Left ventricle myocardium superior (tissue), 1 donor: ENCODE data around the gene FXYD5. TPM values are rescaled to one million over a fixed set of nuclear protein-coding genes. Genes with fewer than 3 reads are reported as not detected.
A peak's percentile ranks its signal among the peaks of the same experiment; 100 is the strongest.

Source experiments
- ATAC-seq: fragments of 200-7000 bp; cut with Tn5 transposase; one replicate; pipeline ENCODE4 v1.9.1; 2020; ENCODE audit warnings: mild to moderate bottlenecking, moderate library complexity
- DNase-seq: peaks from one replicate; pipeline ENCODE4 v3.0.0-alpha.2; 2020
- intact Hi-C: fragments of 100-400 bp; cut with micrococcal nuclease; formaldehyde crosslinking; loops from one replicate; pipeline ENCODE4 v1.11.0; 2022
- total RNA-seq: library from RNA; stranded (reverse); fragmentation: NEBNext Ultra II Directional; extraction: Animal tissue kit (Norgen Biotek cat#: 25700); gene quantifications from one replicate; pipeline ENCODE4 v1.2.1, GENCODE V29; 2021
- donor health status: DM: no; HTN: yes; CAD: no; lungs with severe emphysema.

FXYD5 gene
- total RNA-seq, 1 donor from 2014 or later = 21.2 TPM

DNA sequence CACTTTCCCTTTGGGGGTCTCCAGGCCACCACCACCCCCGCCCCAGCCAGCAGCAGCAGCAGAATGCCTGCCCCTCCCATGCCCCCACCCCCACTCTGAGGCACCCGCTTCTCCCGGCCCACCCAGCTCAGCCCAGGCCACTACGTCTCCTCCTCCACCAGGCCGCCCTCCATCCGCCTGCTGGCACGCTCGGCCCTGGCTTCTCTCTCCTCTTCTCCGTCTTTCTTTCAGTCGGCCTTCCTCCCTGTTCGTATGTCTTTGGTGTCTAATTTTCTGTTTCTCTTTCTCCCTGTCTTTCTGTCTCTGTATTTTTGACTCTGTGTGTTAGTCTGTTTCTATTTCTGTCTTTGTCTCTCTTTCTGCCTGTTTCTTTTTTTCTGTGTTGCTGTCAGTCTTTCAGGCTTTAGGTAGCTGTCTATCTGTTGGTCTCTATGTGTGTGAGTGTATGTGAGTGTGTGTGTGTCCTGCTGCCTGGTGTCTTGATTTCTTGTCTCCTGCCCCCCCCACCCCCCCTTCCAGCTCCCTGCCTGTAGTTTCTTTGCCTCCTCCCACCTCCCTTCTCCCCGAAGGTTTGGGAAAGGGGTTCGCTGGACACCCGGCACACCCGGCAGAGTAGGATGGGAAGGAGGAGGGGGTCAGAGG, 19.8 kb upstream of the FXYD5 start, which contains the start of gene LGI4:
Gene LGI4, minus strand, starts transcription at position 459 of the 642 bp plus-strand sequence. Its CDS starts 379 bp downstream, at position 80.
- DNase-seq (no peak), ATAC-seq (no peak)
- intact Hi-C loops = no loop called here

DNA sequence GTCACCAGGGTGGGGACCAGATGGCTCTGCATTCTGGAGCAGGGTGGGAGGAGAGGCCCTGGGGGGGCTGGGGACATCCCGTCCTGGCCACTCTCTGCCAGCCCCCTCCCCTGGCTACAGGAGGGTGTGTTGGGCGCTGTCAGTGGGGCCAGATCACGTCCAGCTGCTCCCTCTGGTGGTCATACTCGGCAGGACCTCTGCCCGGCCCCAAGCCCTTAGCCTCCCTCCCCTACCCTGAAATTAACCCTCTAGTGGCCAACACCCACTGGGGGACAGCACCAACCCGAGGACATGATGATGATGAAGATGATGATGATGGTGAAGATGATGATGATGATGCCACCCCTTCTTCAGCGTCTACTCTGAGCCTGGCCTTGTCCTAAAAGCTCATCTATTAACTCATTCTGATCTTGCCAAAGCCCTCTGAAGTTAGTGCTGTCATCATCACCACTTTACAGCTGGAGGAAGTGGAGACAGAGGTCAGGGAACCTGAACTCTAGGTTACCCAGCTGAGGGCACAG, 19.1 kb upstream of the FXYD5 start:
- ATAC-seq = peak; percentile 46
- intact Hi-C loops = no loop called here

DNA sequence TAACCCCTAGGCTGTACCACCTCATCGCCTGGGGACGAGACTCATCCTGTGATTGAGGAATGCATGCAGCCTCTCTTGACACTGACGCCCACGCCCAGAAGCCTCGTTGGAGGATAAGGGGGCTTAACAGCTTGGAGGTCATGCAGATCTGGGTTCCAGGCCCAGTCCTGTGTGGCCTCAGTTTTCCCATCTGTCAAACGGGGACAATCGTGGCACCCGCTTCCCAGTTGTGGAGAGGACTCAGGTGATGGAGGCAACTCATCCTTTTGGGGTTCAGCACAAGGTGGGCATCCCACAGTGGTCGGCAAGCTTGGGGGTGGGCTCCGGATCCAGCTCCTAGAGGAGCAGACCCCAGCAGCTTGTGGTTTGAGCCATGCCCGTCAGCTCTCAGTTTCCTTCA, 18.3 kb upstream of the FXYD5 start:
- intact Hi-C loops = no loop called here
- DNase-seq = no peak
- no peak for ATAC-seq

More for the DNA sequence above, 19.1 kb upstream of the FXYD5 start:
- DNase-seq = peak; percentile 88

DNA sequence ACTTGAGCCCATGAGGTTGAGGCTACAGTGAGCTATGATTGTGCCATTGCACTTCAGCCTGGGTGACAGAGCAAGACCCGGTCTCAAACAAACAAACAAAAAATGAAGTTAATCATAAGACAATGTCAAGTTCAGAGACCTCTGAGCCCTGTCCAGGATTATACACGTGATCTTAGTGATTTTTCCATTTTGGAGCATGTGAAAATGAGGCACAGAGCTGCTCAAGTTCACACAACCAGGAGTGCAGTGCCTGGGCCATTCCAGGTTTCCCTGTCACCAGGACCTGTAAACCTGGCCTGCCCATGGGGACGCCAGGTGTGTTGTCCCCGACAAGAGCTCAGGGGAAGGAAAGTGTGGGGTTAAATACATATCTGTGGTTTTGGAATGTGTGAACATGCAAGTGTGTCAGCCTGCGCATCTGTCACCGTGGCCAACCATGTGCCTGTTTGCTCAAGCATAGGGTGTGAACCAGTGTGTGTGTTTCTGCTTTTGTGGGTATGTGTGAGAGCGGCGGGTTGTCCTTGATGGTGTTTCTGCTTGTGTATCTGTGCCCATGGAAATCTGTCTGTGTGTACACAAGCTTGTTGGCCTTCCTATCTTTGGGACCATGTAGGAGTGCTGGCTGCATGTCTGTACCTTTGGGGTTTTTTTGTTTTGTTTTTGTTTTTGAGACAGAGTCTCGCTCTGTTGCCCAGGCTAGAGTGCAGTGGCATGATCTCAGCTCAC, 17.4 kb upstream of the FXYD5 start:
- intact Hi-C loops = no loop called here
- DNase-seq (no peak), ATAC-seq (no peak)

DNA sequence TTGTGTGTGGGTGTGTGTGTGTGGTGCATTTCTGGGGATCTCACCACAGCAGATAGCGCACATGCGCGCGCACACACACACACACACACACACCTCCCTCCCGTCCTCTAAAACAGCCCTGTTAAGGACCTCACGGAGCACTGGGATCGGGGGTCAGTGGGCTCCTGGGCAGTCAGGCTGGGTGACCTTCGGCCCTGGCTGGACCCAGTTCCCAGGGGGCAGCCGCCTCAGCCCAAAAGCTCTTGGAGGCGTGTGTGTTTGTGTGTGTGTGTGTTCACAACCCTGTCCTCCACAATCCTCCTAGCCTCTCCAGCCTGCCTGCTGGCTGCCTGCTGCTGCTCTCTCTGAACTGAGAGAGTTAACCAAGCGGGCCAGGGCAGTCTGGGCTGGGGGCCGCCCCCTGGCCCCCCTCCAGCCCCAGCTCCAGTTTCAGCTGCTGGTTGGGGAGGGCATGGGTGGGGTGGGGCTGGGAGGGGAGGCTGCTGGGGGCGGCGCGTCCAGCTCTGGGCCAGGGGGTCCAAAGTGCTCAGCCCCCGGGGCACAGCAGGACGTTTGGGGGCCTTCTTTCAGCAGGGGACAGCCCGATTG, 16.1 kb upstream of the FXYD5 start, which contains the start of gene FXYD1:
Gene FXYD1, plus strand, starts transcription at position 520 of the 588 bp plus-strand sequence. CDS start 1,256 bp downstream, outside the sequence.
- DNase-seq (peak; percentile 84), ATAC-seq (peak; percentile 56)
- intact Hi-C loops = no loop called here

DNA sequence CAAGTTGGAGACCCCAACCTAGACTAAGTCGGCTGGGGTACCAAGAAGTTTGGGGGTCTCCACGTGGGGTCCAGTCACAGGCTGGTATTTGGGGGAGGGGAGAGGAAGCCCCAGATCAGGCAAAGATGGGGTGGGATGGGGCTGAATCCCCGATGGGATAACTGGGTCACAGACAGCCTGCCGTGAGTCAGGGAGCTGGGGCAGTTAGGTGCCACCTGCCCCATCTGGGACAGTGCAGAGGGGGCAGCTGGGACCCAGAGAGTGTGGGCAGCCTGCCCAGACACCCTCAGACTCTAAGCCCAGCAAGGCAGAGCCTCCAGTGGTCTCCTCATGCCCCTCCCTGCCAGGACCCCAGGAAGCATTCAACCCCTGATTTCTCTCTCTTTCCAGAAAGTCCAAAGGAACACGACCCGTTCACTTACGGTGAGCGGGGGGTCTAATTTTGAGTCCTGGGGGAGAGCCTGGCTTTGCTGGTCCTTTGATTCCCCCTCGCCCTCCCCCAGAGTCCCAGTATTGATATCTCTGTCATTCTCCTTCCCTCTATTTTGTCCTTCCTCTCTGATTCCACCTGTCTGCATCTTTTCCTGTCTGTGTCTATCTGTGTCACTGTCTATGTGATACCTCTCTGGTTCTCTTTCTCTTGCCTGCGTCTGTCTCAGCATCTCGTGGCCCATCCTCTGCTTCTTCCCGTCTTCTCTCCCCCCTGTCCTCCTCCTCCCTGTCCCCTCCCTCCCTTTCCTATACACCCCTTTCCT, 14.2 kb upstream of the FXYD5 start:
- intact Hi-C loops = no loop called here
- ATAC-seq = no peak
- DNase-seq = no peak

DNA sequence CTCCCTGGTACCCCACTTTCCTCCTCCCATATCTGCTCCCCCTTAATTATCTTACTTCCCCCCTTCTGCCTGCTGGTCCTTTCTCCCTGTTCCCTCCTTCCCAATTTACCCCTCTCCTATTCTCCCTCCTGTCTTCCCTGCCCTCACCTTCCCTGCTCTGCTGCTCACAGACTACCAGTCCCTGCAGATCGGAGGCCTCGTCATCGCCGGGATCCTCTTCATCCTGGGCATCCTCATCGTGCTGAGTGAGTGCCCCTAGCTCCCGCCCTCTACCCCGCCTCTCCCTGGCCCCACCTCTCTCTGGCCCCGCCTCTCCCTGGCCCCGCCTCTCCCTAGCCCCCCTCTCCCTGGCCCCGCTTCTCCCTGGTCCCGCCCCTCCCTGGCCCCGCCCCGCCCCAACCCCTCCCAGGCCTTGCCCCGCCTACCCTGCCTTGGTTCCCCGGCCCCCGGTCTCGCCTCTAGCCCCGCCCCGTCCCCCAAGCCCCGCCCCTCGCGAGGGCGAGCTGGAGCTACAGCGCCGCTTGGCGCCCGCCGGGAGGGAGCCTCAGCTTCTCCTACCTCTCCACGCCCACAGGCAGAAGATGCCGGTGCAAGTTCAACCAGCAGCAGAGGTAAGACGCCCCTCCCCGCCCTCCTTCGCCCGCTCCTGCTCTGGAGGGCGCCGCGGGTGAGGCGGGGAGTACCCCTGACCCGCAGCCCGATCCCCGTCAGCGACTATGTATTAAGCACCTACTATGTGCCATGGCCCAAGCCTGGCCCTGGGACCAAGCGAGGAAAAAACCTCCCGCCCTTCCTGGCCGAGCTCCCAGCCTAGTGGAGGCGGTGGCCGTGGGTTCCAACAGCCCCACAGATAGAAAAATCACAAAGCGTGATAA, 13.3 kb upstream of the FXYD5 start:
- intact Hi-C loops = no loop called here
- peak; percentile 95 for DNase-seq

DNA sequence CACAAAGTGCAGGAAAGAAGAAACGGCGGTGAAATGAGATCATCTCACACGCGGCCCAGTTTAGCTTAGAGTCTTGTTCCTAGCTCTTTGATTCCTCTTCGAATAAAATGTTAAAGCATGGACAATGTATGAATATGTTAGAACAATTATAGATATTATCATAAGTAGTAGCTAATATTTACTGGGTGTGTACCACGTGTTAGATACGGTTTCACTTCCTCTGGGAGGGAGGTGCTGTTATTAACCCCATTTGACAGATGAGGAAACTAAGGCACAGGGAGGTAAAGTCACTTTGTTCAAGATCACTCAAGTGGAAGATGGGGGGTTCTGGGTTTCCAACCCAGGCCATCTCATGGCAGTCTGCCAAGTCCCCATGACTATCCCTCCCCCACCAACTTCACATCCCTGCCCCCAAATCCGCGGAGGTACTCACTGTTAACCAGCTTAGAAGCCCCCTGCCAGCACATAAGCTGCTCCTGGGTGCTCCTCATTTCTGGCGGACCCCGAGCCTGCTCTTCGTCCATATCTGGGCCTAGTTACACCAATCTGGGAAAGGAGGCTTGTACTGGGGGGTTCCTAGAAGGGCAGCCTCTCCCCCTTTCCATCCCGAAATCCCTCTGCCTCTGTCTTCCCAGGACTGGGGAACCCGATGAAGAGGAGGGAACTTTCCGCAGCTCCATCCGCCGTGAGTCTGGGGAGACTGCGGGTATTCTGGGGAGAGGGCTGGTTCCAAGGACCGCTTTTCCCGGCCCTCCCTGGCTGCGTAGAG, 12.5 kb upstream of the FXYD5 start:
- ATAC-seq (no peak), DNase-seq (no peak)
- intact Hi-C loops = no loop called here

More for the DNA sequence above, 13.3 kb upstream of the FXYD5 start:
- ATAC-seq = peak; percentile 65

DNA sequence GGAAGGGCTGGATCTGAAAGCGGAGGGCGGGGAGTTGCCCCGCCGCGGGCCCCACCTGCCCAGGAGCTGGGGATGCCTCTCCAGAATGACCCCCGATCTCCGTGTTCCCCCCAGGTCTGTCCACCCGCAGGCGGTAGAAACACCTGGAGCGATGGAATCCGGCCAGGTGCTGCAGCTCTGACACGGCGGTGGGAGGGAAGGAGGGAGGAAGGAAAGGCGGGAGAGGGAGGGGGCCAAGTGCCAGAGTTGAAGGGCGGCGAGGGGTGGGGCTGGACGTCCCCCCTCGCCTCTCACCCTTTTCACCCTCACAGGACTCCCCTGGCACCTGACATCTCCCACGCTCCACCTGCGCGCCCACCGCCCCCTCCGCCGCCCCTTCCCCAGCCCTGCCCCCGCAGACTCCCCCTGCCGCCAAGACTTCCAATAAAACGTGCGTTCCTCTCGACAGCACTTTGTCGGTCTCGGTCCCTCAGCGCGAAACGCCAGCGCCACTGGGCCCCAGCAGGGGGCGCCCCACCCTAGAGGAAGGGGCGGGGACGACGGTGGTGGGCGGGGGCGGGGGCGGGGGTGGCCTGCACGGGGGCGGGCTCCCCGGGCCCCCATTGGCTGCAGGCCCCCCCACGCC, 11.8 kb upstream of the FXYD5 start:
- intact Hi-C loops = no loop called here
- no peak for ATAC-seq
- peak; percentile 71 for DNase-seq

DNA sequence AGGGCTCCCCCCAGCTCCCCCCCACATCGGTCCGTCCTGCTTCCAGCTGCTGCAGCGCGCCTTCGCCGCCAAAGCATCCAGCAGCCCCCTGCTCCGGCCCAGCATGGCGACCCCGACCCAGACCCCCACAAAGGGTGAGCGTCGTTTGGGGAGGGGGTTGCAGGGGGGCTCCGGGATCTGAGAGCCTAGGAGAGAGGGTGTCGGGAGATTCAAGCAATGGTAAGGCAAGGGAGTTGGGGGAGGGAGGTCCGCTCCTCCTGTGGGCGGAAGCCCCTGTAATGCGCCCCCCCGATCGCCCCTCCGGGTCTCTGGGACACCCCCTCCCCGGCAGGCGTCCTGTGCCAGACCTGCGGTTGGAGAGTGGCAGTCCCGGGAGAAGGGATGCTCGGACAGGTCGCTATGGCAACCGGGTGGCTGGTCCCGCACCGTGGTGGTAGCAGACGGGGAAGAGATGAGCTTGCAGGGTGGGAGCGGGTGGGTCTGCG, 11.3 kb upstream of the FXYD5 start, which contains the start of gene FXYD7:
Gene FXYD7, plus strand, starts transcription at position 25 of the 485 bp plus-strand sequence. Its CDS starts 79 bp downstream, at position 104.
- DNase-seq = no peak
- intact Hi-C loops = no loop called here

DNA sequence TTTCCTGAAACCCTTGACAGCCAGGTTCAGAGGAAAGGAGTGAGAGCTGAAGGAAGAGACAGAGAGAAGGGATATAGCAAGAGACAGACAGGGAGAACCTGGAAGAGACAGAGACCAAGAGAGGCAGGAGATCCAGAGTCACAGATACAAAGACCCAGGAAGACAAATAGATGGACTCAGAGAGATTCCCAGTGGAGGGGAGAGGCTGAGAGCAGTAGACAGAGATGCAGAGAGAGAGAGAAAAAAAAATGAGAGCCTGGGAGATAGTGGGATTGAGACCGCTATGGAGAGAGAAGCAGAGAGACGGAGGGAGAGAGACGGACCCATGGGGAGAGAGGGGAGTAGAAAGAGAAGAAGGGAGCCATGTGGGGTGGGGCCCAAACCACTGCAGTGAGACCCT, 10.7 kb upstream of the FXYD5 start:
- no peak for ATAC-seq
- DNase-seq = no peak
- intact Hi-C loops = no loop called here

More for the DNA sequence above, 11.3 kb upstream of the FXYD5 start, which contains the start of gene FXYD7:
- ATAC-seq = no peak

DNA sequence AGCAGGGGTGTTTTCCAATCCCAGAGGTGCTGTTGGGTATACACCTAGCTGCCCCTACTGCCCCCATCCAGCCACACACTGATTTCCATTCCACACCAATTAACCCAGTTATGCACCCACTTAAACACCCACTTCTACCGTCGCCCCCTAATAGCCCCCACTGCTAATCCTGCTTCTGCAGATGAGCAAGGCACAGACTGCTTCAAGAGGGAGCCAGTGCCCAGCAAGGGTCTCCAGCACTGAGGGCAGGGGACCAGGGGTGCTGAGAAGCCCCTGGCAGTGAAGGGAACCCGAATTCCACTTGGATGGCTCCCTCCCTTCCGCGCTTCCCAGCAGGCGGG, 10.3 kb upstream of the FXYD5 start:
- no peak for ATAC-seq
- DNase-seq = no peak
- intact Hi-C loops = no loop called here

DNA sequence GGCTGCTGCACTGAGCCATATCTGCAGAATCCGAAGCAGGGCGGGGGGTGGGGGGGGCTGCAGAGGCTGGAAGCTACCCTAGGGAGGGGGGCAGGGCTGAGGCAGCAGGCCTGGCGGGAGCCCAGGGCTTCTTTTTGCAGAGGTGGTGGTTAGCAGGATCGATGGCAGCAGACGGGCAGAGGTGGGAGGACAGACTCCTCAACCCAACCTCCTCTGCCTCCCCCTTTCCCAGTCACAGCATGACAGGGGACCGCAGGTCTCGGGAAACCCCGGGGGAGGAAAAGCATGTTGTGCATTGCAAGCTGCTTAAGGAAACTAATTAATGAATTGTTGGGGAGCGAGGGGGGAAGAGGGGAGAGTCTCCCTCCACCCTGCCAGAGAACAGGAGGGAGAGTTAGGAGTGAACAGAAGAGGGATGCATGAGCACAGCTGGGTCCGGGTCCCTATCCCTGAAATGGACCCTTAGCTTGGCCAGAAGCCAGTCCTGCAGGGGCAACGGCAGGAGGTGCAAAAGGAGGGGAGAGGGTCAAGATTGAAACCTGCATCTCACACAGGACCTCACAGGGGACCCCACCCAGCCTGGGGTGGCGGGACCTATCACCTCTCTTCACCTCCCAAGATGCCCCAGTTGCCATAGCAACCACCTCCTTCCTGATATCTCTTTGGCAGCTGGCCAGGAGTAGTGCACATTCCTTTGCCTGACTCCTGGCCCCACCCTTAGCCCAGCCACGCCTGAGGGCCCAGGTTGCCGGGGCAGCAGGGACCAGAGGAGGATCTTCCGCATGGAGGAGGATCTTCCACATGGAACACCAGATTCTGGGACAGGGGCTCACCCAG, 9.7 kb upstream of the FXYD5 start:
- no peak for ATAC-seq
- DNase-seq = no peak
- intact Hi-C loops = no loop called here

DNA sequence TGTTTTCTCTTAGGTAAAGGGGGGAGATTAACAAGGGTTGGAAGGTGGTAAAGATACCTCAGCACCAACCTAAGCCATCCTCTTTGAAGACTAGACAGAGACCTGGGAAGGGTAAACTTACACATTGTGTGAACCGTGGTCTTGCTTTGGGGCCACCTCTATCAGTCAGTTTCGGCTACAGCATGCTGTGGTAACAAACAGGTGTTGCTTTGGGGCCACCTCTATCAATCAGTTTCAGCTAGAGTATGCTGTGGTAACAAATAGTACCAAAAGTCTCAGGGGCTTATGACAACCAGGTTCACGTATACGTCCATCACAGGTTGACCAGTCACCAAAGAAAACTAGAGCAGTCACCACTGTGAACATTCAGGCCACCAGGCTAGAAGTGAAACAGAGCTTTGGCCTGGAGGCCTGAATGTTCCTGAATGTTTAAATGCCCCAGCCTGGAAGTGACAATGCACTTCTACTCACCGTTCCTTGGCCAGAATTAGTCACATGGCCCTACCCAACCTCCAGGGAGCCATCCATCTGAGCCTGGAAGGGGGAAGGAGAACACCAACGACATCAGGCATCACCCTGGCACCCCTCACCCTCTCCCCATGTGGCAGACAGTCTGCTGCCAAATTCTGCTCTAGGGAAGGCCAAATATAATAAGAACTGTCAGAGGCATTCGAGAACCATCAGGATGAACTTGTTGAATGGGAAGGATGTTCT, 7.6 kb upstream of the FXYD5 start:
- intact Hi-C loops = no loop called here
- no peak for DNase-seq
- ATAC-seq = no peak

DNA sequence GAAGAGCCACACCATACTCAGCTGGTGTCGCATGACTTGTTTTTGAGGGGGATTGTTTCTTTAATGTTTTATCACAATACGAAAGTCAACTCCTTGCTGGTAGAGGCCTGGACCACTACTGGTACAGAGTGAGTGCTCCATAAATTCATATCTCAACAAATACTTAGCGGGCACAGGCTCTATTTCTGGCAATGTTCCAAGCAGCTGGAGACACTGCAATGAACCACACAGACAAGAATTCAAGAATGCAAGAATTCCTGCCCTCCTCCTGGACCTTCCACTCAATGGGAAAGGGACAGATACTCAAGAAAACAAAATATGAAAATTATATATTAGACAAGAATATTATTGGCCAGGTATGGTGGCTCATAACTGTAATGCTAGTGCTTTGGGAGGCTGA, 5.1 kb upstream of the FXYD5 start:
- DNase-seq (no peak), ATAC-seq (no peak)
- intact Hi-C loops = no loop called here

DNA sequence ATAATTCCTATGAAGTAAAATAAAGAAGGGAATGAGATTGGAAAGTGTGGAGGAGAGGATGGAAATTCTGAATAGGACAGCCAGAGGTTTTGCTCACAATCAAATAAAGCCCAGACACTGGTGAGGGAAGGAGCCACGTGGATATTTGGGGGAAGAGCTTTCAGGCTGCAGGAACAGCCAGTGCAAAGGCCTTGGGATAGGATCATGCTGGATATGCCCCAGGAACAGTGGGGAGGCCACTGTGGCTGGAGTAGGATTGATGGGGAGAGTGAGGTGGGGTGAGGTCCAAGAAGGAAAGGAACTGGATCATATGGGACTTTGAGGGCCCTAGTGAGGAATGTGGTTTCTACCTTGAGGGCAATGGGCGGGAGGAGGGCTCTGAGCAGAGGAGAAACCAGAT, 4.1 kb upstream of the FXYD5 start:
- intact Hi-C loops = no loop called here

More for the DNA sequence above, 4.1 kb upstream of the FXYD5 start:
- ATAC-seq (no peak), DNase-seq (no peak)
